GM18511 (cell line): Measurements from ENCODE around the gene GNAT2.

ENCODE experiments used
- ATAC-seq: cut with Tn5 transposase; IDR thresholded peaks from one replicate; pipeline ENCODE4 v1.9.1; 2021; ENCODE audit warnings: mild to moderate bottlenecking, moderate library complexity; ENCODE audit not compliant: unreplicated experiment

GNAT2 gene

DNA sequence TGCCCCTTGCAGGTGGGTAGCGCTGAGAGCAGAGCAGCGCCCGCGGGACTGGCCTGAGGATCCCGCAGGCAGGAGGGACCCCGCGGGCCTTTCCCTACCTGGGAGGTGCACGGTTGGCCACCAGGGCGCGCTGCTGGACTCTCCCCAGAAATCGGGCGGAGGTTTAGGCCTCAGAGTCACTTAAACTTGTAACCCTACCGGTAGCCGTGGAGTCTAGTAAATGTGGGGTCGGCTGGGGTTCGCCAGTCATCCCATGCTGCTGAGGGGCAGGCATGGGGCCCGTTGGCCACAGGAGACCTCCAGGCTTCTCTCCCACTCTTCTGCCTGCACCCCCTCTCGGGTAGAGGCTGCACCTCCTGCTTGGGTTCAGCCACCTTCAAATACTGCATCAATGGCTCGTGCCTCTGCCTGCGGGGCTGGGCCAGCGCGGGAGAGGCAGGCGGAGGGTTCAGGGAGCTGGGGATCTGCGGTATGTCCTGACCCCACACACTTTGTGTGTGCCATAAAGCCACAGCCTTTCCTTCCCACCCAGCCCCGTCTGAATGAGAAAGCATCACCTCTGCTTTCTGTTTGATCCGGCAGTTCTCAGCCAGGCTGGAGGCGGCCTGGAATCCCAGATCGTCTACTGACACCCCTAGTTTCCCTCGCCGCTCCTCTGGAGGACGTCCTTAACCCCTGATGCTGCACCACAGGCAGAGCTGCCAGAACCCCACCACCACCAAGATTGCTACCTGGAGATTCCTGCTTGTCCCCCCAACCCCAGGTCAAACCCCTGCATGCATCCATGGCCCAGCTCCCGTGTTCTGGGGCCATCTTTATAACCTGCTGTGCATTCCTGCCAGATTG, 24.2 kb upstream of the GNAT2 start:
- peak; percentile 95 for ATAC-seq

DNA sequence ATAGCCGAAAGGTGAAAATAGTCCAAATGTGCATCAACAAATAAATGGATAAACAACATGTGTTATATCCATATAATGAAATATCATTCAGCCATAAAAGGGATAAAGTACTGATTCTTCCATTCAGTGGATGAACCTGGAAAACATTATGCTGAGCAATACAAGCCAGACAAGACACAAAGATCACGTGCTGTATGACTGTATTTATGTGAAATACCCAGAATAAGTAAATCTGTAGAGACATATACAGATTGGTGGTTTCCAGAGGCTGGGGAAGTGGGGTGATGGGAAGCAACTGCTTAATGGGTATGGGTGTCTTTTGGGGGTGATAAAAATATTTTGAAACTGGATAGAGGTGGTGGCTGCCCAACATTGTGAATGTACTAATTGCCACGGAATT, 23.2 kb upstream of the GNAT2 start:
- no peak for ATAC-seq

DNA sequence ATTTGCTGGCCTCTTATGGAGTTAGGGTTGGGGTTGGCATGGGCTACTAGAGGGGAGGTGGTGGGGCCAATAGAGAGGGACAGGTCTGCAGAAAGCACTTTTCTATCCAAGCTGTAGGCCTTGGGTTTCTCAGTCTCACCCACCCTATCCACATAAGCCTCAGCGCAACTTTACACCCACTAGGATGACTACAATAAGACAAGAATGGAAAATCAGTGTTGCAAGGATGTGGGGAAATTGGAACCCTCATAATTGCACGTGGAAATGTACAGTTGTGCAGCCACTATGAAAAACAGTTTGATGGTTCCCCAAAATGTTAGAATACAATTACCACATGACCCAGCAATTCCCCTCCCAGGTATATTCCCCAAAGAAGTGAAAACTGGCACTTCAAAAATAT, 22.4 kb upstream of the GNAT2 start:
- no peak for ATAC-seq

DNA sequence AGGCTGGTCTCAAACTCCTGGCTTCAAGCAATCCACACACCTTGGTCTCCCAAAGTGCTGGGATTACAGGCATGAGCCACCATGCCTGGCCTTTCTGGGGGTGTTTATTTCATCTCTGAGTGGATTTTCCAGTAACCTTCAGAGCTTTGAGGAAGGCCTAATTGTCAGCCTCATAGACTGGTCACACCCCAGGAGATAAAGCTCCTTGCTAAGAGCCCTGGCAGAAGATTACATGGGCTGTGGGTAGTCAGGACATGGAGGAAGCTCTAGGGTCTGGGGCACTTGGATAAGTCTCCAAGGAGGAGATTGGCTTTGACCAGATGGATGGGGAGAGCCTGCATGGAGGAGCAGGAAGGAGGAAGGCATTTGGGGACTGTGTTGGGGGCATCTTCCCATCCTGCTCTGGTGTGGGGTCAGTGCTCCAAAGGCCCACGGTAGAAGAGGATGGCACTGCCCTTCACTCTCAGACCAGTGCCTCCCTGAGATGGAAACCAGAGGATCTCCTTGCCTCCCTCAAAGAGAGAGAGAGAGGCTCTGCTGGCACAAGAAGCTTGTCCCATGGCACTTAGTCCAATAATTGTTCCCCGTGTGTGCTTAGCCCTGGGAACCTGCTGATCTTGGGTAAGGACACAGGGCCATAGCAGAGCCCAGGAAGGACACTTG, 21.8 kb upstream of the GNAT2 start:
- ATAC-seq: no peak

DNA sequence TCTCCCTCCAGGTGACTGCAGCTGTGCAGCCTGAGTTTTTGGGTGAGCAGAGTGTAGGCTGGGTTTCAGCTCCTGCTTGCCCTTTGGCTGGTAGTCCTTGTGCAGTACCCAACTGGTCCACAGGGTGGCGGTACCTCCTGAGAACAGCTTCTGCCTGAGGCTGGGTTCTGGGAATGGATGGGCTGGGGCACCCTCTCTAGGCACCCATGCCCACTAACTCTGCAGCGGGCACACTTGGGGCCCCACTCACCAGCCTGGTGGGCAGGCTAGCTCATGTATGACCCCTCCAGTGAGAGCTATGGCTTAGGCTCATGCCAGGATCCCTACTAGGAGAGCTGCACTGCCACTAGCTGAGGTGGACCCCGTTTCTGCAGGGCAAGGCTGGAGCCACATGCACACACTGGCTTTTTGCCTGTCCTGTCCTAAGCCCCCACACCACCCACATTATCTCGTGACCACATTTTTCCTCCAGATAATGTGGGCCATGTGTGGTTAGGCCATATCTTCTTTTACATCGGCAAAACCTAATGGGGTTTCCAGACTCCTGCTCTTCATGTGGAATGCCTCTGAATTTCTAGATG, 21.0 kb upstream of the GNAT2 start:
- peak; percentile 50 for ATAC-seq

DNA sequence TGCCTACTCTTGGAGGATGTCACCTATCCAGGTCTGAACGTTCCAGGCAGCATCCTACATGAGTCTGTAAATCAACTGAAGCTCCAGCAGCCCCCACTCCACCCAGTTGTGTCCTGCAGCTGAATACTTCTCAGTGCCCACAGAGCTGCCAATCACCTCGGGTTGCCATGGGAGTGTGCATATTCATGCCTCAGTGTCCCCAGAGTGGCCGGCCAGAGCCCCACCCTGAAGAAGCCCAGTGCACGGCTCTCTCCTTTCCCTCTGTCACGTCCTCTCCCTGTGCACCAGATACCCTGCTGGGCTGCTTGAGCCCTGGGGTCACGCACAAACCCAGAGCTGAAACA, 20.4 kb upstream of the GNAT2 start:
- ATAC-seq: no peak

DNA sequence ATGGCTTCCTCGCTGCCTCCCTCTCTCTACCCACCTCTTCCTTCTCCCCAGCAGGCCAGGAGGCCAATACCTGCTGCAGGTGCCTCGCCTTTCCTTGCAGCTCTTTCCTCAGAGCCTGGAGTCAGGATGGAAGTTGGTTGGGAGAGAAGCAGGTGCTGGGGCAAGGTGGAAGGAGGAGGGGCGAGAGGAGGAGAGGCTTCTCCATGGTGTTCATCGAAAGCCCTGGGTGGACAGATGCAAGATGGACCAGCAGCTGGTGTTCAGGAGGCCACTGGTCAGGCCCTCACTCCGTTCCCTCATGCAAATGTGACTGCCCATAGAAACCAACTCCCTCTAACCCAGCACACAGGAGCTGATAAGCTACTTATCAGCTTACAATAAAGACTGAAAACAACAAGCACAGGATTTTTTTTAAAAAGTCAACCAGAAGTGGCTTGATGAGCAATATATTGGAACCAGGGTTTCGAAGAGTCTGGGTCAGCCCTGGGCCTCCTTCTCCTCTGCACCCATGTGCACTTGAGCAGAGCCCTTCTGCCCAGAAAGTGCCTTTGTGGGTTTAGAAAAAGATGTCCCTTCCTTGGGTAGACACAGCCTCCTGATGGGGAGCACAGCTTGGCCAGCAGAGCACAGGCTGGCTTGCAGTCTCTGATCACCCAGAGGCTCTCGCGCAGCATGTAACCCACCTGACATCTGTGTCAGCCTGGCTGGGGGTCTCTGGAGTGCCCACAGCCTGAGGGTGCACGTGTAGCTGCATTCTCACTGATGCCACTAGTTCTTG, 19.8 kb upstream of the GNAT2 start:
- no peak for ATAC-seq

DNA sequence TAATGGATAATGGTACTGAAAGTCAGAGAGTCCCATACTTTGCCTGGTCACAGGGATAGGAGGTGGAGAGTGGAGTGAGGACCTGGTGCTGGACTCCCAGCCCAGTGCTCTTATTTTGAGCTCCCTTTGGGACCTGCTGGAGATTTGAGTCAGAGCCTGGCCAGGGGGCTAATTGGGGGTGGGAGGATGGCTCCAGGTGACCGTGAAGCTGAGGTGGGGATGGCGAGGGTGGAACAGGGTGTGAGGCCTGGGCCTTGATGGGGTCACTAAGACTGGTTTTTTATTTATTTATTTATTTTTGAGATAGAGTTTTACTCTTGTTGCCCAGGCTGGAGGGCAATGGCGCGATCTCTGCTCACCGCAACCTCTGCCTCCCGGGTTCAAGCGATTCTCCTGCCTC, 18.0 kb upstream of the GNAT2 start:
- no peak for ATAC-seq

DNA sequence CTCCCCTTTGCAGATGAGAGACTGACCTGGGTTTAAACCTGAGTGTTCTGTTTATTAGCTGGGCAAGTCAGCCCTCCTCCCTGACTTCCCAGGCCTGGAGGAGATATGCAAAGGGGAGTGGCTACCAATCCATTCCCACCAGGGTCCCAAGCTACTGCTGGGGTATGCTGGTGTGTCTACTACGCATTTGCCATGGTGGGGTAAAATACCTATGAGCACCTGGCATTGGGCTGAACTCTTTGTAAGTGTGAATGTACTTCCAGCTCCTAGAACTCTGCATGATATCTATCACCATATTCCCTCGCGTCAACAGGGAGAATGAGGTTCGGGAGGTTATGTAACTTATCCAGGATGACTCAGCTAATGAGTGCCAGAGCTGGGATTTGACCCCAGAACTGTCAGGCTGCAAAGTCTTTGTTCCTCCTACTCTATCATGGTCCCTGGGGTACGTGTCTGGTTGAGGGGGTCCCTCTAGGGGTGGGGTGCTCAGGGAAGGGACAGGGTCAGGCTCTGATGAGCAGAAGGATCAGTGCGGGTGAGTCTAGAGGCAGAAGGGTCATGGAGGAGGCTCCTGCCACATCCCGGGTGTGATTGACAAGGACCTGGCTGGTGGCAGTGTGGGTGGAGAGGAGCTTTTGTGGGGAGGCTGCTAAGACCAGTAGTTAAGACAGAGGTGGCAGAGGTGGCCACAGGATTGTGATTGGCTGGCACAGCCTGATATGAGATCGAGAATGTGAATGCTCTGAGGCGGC, 17.0 kb upstream of the GNAT2 start:
- no peak for ATAC-seq

DNA sequence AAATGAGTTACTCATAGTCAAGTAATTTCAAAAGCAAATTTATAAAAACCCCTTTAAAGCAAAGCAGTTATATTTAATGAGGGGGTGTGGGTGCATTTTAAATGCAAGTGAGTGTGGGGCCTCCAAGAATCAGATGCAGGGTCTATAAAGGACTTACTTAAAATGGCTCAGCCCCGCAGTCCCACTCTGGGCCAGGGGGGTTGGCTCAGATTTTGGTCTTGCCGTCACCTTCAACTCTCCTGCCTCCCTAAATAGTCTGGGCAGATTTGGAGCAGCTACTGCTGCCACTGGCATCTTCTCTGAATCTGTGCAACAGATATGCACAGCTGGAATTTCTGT, 16.4 kb upstream of the GNAT2 start:
- ATAC-seq: no peak

DNA sequence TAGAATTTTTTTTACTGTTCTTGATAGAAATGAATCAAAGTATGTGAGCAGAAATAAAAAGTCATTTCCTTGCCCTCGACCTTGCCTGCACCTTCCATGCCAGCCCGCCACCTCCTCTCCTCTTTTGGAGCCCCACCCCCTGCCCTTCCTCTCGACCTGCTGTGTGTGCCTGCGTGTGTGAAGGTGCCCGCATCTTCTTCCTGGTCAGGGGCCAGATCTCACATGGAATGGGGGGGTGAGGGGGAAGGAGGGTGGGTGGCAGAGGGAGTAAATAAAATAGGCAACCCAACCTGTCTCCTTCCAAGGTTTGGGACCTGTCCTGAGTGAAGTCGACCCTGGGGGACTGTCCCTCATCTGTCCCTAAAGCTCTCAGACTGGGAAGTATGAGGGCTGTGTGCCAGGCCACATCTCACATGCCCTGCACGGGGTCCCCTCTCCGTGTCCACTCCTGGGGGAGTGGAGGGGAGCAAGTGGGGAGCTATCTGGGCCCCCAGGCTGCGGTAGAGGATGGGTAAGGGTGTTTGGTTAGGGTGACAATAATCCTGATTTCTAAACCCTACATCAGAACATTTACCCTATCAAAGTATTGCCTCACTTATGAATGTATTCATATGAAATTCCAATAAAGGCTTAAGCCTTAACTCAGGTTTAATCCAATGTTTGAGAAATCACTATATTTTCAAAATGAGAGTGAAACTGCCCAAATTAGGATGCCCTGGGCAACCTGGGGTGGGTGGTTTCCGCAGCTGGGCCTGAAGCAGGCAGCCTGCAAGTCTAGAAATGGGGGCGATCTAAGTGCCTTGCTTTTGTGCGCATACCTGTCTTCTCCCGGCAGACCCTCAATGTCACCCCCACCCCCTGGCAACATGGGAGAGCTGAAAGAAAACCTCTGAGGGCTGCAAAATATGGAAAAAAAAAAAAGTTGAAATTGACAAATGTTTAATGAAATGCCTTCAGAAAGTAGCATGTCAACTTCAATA, 15.6 kb upstream of the GNAT2 start:
- ATAC-seq: no peak

DNA sequence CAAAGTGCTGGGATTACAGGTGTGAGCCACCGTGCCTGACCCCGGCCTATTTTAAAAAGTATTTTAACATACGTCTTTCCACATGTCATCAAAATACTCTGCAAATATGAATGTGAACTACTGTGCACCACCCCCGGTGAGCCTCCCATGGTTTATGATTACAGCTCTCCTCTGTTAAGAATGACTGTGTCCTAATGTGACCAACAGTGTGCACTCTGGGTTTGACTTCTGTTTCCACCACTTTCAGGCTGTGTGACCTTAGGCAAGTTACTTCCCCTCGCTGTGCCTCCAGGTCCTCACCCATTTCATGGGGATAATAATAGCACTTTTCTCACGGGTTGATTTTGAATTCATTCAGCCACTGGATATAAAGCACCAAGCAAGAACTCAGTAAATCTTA, 14.9 kb upstream of the GNAT2 start:
- ATAC-seq: no peak

DNA sequence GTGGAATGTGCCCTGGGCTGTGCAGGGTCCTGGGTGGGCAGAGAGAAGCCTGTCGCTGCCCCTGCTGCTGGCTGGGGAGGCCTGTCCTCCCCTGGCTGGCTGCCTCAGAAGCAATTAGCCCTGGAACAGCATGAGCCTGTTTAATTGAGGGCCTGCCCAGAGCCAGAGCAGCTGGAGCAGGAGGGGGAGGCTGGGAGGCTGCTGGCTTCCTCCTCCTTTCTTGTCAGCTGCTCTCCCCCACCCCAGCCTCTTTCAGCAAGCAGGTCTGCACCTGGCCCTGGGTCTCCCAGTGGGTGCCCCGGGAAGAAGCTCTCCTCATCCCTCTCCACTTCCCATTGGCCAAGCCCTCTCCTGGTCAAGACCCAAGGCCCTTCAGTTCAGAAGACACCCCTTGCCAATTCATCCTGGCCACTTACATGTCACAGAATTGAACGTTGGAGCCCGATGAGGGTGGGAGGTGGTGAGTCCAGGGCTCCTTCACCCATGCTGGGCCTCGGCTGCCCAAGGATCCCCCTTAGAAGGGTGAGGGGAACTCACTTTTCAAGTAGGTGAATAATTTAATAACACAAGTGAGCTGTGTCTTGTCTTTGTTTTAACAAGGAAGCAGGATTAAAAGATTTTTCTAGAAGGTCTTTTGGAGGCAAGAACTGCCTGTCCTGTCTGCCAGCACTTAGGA, 13.4 kb upstream of the GNAT2 start:
- ATAC-seq: no peak

DNA sequence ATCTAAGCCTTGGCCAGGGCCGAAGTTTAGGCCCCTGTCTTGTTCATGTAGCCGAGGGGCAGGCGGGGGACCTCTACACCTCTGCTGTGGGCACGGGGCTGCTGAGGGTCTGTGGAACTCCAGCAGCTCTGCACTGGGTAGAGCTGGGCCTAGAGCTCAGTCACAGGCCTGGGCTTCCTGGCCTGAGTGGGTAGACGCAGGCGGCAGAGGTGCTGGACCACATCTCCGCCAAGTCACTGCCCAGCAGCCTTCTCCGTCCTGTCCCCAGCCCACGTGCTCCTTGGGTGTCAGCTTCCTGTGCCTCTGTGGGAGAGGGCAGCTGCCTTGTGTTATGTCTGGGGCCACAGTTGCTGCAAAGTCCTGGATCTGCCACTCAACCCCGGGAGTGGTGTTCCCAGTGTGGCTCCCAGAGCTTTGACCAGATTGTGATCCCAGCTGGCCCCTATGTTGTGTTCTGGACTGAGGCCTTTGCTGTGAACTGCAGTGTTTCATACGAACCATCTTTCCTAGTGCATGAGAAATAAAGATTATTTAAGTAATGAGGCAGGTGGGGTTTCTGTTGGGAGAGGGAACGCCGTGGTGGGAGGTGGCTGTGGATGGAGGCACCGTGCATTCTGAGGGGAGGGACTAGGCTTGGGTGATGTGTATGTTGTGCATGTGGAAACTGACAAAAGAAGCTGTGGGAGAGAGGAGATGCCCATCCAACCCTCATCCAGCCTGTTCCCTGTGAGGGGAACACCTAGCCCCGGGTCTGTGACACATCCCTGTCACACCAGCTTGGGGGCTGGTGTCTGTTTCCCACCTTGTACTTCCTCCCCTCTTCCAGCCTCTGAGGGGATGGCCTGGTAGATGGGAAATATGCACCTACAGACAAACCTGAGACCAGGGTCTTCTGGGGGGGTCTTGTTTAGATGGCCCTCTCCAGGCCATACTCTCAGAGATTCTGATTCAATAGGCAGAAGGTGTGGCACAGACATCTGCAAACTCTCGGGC, 12.4 kb upstream of the GNAT2 start:
- no peak for ATAC-seq

DNA sequence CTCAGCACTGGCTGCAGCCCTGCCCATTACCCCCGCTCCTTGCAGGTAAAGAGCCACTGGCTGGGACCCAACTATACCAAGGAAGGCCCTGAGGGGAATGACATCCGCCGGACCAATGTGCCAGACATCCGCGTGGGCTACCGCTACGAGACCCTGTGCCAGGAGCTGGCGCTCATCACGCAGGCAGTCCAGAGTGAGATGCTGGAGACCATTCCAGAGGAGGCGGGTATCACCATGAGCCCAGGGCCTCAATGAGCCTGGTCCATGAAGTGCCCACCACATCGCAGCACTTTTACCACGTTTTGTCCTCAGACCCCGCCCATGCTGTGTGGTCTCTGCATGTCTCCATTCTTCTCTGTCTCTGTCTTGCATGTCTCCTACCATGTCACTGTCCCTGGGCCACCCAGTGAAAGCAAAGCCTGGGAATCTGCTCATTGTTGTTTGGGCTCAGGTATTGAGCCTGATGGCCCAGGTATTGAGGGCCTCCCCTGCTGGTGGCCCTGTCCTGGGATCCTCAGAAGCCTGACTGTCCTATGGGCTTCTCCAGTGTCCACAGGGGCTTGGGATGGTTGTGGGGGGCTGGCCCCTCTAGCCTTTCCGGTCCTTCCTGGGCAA, 11.6 kb upstream of the GNAT2 start:
- ATAC-seq: no peak

DNA sequence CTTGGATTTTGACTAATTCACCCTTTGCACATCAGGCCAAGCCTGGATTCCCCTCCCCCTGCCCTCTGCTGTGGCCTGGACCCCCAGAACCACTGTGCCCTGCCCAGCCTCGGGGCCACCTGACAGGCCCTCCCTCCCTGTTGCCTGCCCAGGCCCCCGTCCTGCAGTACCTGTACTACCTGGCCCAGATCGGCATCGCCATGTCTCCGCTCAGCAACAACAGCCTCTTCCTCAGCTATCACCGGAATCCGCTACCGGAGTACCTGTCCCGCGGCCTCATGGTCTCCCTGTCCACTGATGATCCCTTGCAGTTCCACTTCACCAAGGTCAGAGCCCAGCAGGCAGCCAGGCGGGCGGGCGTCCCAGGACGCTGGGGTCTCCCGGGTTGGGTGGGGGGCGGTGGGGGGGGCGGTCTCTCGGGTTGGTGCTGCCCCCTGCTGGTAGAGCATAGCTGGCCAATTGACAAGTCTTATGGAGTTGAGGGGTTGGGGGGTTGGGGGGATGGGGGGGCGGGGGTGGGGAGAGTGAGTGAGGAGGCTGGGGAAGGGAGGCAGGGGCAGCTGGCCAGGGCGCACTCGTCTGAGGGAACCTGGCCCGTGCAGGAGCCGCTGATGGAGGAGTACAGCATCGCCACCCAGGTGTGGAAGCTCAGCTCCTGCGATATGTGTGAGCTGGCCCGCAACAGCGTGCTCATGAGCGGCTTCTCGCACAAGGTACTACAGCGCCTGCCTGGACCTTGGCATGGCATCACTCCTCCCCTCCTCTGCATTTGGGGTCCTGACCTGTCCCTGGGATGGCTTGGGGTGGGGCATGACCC, 10.9 kb upstream of the GNAT2 start:
- no peak for ATAC-seq
